HG02588 (cell line): Measurements from ENCODE around the gene SYNPO2.
"Not testable (repeated sequence)": the region's sequence is repeated elsewhere in the genome, so short reads cannot be mapped to it uniquely, and the experiment has no call there.

Experiments
- ATAC-seq: cut with Tn5 transposase; IDR thresholded peaks from one replicate; pipeline ENCODE4 v1.9.1; 2021; ENCODE audit warnings: mild to moderate bottlenecking, moderate library complexity; ENCODE audit not compliant: unreplicated experiment

Gene SYNPO2

GRCh38 chr4:119027811-119028210 is 139.2 kb downstream of the SYNPO2 start:
- no peak for ATAC-seq

- ATAC-seq = no peak
These were observed 139.6 kb downstream of the SYNPO2 start for GRCh38 chr4:119028296-119028695.

- ATAC-seq = no peak
These were observed 141.3 kb downstream of the SYNPO2 start for GRCh38 chr4:119029847-119030535.

GRCh38 chr4:119030536-119030890 is 141.9 kb downstream of the SYNPO2 start:
- ATAC-seq = no peak

- ATAC-seq = no peak
These were observed 142.6 kb downstream of the SYNPO2 start for GRCh38 chr4:119031218-119031617.

GRCh38 chr4:119032921-119033685 is 144.4 kb downstream of the SYNPO2 start:
- ATAC-seq = no peak

GRCh38 chr4:119034276-119035008 is 145.8 kb downstream of the SYNPO2 start:
- no peak for ATAC-seq

GRCh38 chr4:119035951-119036737 is 147.5 kb downstream of the SYNPO2 start:
- ATAC-seq = no peak

- ATAC-seq = no peak
These were observed 149.1 kb downstream of the SYNPO2 start for GRCh38 chr4:119037709-119038108.

- ATAC-seq = peak; percentile 48
These were observed 149.6 kb downstream of the SYNPO2 start for GRCh38 chr4:119038116-119038841.

GRCh38 chr4:119039160-119039559 is 150.5 kb downstream of the SYNPO2 start:
- ATAC-seq = no peak

- no peak for ATAC-seq
These were observed 151.1 kb downstream of the SYNPO2 start for GRCh38 chr4:119039779-119040178.

- no peak for ATAC-seq
These were observed 151.6 kb downstream of the SYNPO2 start for GRCh38 chr4:119040261-119040660.

- no peak for ATAC-seq
These were observed 152.1 kb downstream of the SYNPO2 start for GRCh38 chr4:119040694-119041185.

GRCh38 chr4:119041396-119041795 is 152.7 kb downstream of the SYNPO2 start:
- ATAC-seq = no peak

- ATAC-seq = peak; percentile 90
These were observed 153.4 kb downstream of the SYNPO2 start for GRCh38 chr4:119041951-119042560.

GRCh38 chr4:119046263-119046662 is 157.6 kb downstream of the SYNPO2 start:
- no peak for ATAC-seq

GRCh38 chr4:119047059-119047458 is 158.4 kb downstream of the SYNPO2 start:
- ATAC-seq = not testable (repeated sequence)

GRCh38 chr4:119048446-119048845 is 159.8 kb downstream of the SYNPO2 start:
- ATAC-seq = no peak

- ATAC-seq = no peak
These were observed 160.7 kb downstream of the SYNPO2 start for GRCh38 chr4:119049342-119049741.
